NCI-H82 treated with DMSO at 0.1 percent for 48 hours (cell line): ENCODE measurements around the gene ZNF488.

ENCODE experiments used
- DNase-seq: peaks from one replicate; lab custom pipeline; 2025; ENCODE audit not compliant: unreplicated experiment; lab: John Stamatoyannopoulos, UW

Gene ZNF488

DNA sequence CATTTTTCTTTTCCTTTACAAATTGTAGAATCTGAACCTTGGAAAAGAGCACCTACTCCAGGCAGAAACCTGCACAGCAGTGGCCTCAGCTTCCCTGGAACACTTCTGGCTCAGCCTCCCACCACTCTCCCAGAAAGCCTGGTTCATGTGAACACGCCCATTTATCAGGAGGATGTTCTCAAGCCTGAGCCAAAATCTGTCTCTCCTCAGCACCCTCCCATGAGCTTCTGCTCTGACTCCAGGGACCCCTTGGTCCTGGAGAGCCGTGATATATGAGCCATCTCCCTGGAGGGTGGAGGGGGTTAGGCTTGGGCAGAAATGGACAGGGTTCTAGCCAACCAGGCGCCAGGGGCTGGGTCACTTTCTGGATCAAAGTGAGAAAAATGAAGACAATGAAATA is 51.7 kb downstream of the ZNF488 start:
- no peak for DNase-seq

DNA sequence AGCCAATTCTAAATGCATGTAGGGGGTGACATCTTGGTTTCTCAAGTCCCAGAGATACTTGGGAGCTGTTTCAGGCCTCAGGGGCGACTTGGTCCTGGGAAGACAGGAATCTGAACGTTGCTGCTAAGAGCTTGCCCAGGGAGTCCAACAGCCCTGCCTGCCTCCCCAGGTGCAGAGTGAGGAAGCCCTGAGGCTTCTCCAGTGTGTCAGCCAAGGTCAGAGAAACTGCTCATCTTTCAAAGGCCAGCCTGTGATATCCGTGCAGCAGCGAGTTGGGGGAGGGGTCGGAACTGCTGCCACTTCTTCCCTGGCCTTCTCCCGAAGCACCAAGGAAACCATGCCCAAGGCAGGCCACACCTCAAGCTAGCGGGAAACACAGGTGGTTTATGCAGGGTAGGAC is 52.1 kb downstream of the ZNF488 start:
- DNase-seq: no peak

DNA sequence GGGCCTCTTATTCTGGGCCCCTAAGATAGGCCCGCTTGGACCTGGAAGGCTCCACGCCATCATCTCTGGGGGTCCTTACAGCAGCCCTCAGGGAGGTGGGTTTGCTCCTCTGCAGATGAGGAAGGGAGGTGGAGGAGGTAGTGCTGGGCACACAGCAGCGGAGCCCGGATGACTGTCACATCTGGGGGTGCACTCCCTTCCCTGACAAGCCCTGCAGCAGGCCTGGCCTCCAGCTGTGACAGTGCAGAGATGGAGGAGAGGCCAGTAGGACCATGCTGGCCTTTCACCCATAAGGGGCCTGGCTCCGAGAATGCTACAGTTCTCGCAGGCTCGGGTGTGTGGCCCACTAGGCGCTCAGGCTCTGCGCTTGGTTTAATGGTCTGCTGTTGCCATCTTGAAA is 52.6 kb downstream of the ZNF488 start:
- DNase-seq: no peak

DNA sequence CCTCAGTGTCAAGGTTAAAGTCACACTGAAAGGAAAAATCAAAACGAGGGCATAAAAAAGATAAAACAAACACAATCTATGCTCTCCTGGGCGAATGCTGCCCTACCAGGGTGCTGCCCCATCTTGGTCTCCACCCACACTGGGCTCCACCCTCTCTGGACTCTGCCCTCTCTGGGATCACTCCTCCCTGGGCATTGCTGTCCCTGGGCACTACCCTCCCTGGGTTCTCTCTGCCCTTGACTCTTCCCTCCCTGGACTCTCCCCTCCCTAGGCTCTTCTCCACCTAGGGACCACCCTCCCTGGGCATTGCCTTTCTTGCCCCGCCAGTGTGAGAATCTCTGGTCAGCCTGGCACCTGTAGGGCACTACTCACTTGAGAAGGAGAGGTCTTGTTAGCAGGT is 53.3 kb downstream of the ZNF488 start:
- no peak for DNase-seq

DNA sequence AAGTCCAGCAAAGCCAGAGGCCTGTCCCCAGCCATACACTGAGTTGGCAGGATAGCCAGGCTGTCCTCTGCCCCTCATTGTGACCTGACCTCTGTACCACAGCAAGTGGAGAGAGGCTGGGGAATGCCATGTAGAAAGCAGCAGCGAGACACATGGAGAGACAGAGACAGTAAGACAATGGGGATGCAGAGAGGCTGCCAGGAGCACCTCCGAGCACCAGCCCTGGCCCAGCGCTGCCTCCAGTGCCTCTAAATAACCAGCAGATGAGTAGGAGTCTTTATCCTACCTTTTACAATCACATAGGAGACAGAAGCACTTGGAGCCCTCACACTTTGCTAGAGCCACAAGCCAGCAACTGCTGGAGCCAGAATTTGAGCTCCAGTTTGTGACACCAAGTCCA is 53.7 kb downstream of the ZNF488 start:
- DNase-seq: no peak

DNA sequence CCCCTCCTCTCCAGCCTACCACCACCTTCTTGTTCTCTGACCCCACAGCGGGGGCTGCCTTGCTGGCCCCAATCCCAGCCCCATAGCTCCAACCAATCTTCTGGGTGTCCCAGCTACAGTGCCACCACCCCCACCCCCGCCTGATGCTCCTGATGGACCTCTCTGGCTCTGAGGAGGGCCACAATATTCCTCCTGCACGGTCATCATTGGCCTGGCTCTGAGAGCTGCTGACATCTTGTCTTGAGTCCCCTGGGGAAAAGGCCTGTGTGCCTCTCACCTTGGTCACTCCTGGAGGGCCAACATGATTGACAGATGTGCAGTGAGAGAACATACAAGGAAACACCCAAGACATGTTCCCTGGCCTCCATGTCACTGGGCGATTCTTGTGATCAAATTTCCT is 54.2 kb downstream of the ZNF488 start:
- no peak for DNase-seq

DNA sequence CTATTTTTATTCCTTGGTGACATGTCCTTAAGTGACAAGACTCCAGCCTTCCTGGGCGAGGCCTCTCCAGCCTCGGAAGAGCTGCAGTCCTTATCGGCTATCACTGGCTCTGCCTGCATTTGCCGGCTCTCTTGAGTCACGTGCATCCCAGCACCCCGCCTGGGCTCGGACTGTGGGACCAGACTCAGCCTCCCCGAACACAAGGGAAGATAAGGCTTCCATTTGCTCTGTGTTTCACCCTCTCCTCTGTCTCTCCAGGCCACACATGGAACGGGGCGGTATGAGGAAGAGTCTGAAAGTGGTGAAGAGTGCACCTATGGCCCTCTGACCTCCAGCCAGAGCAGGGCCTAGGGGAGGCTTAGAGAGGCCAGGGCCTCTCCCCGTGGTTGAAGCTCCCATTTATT is 57.2 kb downstream of the ZNF488 start:
- no peak for DNase-seq

DNA sequence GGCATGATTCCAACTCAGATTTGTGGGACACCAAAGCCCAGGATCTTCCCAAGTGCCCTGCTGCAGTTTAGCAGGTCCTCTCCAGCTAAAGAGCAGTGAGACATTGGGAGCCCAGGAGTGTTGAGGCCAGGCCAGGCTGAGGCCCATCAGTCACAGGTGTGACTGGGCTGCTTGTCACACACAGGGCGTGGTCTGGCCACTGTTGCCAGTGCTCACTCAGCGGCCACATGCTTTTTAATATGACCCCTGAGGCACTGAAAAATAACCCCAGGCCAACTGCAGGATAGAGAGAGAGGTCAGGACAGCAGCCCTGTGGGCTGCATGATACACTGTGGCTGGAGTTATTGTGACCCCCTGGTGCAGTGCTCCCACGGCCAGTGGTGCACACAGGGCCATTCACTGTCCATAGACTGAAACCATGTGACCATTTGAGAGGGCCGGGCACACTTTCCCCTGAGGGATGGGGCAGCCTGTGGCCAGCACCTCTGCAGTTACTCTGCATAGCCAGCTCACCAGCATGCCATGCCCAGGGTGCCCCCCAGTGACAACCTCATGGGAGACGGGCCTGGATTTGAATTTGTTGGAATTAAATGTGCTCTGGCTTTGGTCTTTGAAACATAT is 57.7 kb downstream of the ZNF488 start:
- no peak for DNase-seq

DNA sequence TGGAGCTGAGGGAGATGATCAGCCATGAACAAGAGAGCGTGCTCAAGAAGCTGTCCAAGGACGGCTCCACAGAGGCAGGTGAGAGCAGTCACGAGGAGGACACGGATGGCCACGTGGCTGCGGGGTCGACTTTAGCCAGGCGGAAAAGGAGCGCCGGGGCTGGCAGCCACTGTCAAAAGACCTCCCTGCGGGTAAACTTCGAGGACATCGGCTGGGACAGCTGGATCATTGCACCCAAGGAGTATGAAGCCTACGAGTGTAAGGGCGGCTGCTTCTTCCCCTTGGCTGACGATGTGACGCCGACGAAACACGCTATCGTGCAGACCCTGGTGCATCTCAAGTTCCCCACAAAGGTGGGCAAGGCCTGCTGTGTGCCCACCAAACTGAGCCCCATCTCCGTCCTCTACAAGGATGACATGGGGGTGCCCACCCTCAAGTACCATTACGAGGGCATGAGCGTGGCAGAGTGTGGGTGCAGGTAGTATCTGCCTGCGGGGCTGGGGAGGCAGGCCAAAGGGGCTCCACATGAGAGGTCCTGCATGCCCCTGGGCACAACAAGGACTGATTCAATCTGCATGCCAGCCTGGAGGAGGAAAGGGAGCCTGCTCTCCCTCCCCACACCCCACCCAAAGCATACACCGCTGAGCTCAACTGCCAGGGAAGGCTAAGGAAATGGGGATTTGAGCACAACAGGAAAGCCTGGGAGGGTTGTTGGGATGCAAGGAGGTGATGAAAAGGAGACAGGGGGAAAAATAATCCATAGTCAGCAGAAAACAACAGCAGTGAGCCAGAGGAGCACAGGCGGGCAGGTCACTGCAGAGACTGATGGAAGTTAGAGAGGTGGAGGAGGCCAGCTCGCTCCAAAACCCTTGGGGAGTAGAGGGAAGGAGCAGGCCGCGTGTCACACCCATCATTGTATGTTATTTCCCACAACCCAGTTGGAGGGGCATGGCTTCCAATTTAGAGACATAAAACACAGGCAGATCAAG is 58.5 kb downstream of the ZNF488 start:
- no peak for DNase-seq

DNA sequence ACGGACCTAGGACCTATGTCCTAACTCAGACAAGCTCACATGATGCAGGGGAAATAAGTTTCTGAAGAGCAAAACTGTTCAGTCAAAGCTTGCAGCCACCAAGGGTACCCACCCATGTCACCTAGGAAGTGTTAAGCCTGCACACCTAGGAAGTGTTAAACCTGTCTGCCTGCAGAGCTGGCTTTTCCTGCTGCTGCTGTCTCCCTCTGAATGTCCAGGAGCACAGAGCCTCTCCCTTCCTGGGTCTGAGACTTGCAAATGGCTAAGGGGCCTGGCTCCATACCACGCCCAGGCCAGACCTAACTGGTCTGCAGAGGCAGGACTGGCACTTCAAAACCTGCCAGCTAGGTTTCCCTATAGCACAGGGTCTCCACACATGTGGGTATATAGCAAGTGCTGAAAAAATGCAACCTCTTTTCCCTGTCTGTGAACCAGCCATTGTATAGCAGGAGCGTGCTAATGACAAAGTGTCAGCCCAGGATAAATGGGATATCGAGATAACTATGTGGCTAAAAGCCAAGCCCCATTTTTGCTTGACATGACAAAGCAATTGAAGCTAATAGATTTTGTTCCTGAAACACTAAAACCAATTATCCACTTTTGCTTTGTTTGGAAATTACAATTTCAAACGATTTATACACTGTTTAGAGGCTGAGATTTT is 60.3 kb downstream of the ZNF488 start:
- no peak for DNase-seq

DNA sequence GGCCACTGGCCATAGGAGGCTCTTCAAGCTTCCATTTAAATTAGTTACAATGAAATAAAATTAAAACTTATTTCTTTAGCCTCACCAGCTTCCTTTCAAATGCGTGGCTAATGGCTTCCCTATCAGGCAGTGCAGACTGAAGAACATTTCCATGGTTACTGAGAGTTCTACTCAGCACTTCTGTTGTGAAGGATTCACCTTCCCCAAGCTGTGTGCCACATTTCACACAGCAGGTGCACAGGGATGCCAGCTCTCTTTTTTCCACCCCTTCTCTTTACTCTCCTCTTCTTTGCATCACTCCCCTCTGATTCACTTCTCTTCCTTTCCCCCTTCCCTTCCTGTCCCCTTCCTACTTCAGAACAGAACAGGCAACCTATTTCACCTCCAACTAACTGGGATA is 61.0 kb downstream of the ZNF488 start:
- DNase-seq: no peak

DNA sequence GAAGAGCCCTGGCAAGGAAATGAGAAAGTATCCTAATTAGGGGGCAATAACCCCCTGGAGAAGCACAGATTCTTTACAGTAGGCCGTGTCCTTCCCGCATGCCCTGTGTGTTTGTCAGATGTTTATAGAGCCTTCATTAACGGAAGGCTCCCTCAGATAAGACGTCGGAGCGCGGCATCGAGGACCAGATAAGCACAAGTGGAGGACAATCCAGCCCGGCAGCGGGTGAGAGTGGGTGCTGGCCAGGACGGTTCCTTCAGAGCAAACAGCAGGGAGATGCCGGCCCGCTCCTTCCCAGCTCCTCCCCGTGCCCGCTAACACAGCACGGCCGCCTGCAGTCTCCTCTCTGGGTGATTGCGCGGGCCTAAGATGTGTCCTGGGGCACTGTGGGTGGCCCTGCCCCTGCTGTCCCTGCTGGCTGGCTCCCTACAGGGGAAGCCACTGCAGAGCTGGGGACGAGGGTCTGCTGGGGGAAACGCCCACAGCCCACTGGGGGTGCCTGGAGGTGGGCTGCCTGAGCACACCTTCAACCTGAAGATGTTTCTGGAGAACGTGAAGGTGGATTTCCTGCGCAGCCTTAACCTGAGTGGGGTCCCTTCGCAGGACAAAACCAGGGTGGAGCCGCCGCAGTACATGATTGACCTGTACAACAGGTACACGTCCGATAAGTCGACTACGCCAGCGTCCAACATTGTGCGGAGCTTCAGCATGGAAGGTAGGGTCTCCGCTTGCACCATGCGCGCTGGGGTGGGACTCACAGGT is 61.6 kb downstream of the ZNF488 start, which contains the start of gene GDF2:
Gene GDF2, plus strand, starts transcription at position 155 of the 762 bp plus-strand sequence. Its CDS starts 215 bp downstream, at position 370.
- no peak for DNase-seq

DNA sequence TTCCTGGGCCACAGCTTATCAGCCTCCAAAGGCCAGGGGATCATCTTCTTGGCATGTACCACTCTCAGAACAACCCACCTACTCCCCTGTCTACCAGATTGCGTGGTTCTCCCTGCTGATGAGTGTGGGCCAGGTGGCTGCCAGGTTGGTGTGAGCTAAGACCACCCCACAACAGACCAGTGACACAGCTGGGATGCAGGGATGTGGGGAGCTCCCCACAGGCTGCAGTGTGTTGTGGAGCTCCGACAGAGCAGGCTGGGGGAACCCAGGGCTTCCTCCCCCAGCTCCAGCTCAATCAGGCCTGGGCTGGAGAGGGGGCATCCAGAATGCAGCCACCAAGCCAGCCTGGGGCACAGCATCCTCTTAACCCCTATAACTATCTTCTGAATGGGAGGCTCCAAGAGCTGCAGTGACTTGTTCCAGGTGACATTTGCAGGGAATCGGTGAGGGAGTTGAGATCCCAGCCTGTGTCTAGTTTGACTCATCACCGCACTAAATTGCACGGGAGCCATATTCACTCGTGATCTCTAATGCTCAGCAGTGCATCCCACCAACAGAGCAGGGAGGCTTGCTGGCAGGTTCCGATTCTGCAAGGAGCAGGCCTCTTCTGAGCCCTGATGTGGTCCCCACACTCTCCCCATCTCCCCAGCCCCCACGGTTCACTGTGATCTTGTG is 62.4 kb downstream of the ZNF488 start:
- DNase-seq: no peak

DNA sequence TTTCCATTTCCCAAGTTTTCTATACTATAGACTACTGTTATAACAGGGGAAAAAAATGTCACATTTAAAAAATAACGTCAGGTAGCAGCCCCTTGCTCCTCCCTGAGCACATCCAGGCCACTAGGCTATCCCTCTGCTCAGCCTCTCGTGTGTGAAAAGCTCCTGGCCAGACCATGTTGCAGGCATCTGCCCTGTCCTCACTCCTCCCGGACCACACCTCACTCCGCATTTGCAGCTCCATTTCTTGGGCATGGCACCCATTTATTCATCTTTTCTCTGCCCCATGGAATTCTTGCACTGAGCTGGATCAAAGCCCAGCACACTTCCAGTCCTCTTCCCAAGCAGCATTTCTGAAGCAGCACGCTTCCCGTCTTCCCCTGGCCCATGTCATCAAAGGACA is 63.3 kb downstream of the ZNF488 start:
- no peak for DNase-seq

DNA sequence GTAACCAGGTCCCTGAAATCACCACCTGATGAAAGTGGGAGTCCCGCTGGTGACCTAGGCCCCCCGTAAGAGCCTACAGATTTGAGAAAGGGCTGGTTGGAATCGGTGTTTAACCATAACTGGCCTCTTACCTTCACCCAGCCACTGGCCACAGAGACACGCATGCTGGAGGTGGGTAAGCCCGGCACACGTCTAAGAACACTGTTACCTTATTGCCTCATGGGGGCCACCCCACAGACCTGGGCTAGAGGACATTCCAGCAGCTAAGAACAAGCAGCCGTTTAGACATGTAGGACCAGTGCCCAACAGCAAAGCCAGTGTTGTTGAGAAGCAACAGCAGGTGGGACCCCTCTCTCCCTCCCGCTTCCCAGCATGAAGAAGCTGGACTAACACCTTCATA is 64.3 kb downstream of the ZNF488 start:
- DNase-seq: no peak

DNA sequence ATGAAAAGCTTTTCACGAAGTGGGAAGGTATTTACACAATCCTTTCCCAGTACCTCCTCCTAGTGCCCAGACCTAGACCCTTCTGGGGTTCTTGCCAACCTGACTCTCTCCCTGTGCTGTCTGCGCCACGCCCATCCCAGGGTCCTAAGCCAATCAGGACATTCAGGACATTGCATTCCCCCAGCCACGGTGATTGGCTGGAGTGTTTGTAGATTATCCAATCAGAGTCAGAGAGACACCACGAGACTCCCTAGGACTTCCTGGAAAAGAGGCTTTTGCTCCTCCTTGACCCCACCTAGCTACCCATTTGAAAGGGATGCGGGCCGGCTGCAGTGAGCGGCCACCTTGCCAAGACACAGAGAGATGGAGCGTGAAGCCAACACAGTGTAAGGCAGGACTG is 65.4 kb downstream of the ZNF488 start:
- no peak for DNase-seq

DNA sequence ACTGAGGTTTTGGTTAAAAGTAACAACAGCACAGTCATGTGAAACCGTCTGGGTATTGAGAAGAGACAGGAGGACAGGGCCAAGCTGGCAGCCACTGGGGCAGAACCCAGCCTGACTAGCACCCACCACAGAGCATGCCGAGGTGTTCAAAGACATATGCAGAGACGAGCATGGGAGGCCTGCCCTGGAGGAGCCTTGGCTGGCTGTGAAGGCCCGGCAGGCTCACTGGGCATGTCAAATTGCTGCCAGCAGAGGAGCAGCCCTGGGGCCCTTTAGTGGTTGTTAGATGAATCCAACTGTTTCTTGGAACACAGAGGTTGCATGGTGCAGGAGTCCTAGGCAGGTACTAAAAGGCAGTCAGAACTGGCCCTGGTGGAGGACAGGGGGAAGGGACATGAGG is 66.8 kb downstream of the ZNF488 start:
- no peak for DNase-seq

DNA sequence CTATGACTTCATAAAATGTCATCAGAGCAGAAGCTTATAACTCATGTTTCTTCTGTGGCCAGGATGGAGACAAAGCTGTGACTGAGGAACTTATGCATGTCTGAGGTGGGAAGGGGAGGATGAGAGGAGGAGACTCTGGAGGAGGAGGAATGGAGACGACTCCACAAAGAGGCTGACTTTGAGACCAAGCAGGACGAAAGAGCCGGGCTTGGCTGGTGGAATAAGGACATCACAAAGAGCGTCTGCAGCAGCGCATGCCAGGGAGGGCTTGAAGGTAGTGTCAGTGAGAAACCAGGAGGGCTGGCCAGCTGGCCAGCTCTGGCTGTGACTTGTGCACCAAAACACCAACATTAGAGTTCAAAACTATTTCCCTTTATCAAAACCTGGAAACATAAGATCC is 68.0 kb downstream of the ZNF488 start:
- DNase-seq: no peak
